ENCODE results near the gene TTC23.

TTC23 gene

GRCh38 chr15:99249270-99249841 is at the start of gene TTC23:
Gene TTC23, minus strand, starts transcription at chr15:99249581. Its CDS starts 20,869 bp downstream, at chr15:99228712.
- no peak for DNase-seq

GRCh38 chr15:99296386-99296785 is 47.0 kb upstream of the TTC23 start:
- DNase-seq, result no peak

- DNase-seq, result no peak
Observed at GRCh38 chr15:99295840-99296239, 46.5 kb upstream of the TTC23 start.

- no peak for DNase-seq
Observed at GRCh38 chr15:99291643-99292042, 42.3 kb upstream of the TTC23 start.

- DNase-seq, result no peak
Observed at GRCh38 chr15:99283717-99284116, 34.3 kb upstream of the TTC23 start.

- no peak for DNase-seq
Observed at GRCh38 chr15:99282586-99282985, 33.2 kb upstream of the TTC23 start.

- no peak for DNase-seq
Observed at GRCh38 chr15:99282121-99282520, 32.7 kb upstream of the TTC23 start.

- no peak for DNase-seq
Observed at GRCh38 chr15:99279827-99280226, 30.4 kb upstream of the TTC23 start.

GRCh38 chr15:99279290-99279689 is 29.9 kb upstream of the TTC23 start:
- no peak for DNase-seq

- DNase-seq, result no peak
Observed at GRCh38 chr15:99275525-99276128, 26.2 kb upstream of the TTC23 start.

- no peak for DNase-seq
Observed at GRCh38 chr15:99275061-99275460, 25.7 kb upstream of the TTC23 start.

- DNase-seq, result no peak
Observed at GRCh38 chr15:99273801-99274200, 24.4 kb upstream of the TTC23 start.

- DNase-seq, result no peak
Observed at GRCh38 chr15:99268431-99268830, 19.1 kb upstream of the TTC23 start.

GRCh38 chr15:99267957-99268356 is 18.6 kb upstream of the TTC23 start:
- DNase-seq, result no peak

GRCh38 chr15:99265541-99266070 is 16.2 kb upstream of the TTC23 start:
- no peak for DNase-seq

- DNase-seq, result no peak
Observed at GRCh38 chr15:99264125-99264524, 14.7 kb upstream of the TTC23 start.

GRCh38 chr15:99257107-99257750 is 7.8 kb upstream of the TTC23 start:
- DNase-seq, result no peak

- DNase-seq, result no peak
Observed at GRCh38 chr15:99253381-99254090, 4.2 kb upstream of the TTC23 start.

- DNase-seq, result no peak
Observed at GRCh38 chr15:99252326-99252725, 2.9 kb upstream of the TTC23 start.

- peak; percentile 19 for DNase-seq
Observed at GRCh38 chr15:99250857-99251841, 1.8 kb upstream of the TTC23 start, which contains the start of gene LRRC28. Gene LRRC28, plus strand, starts transcription at chr15:99251481. Its CDS starts 4,477 bp downstream, at chr15:99255958.

GRCh38 chr15:99250494-99250856 is 1.1 kb upstream of the TTC23 start:
- DNase-seq, result no peak

- no peak for DNase-seq
Observed at GRCh38 chr15:99250001-99250400, 620 bp upstream of the TTC23 start.

All from cortex of kidney (tissue), 1 donor.